HEK293 (cell line): ENCODE results near the gene WDR5B.
A peak's percentile ranks its signal among the peaks of the same experiment; 100 is the strongest.

Source experiments
- BCL11A ChIP-seq: fragments of 450-650 bp; formaldehyde crosslinking; IDR thresholded peaks from 2 replicates; pipeline ENCODE4 v1.5.1; 2016; ENCODE audit warnings: low read depth, missing biosample characterization, missing genetic modification characterization
- CTCF ChIP-seq: fragments of 450-650 bp; formaldehyde crosslinking; IDR thresholded peaks from 2 replicates; pipeline ENCODE4 v1.5.1; 2016; ENCODE audit warnings: missing biosample characterization, missing genetic modification characterization
- ZNF10 ChIP-seq: fragments of 450-650 bp; formaldehyde crosslinking; IDR thresholded peaks from 2 replicates; pipeline ENCODE4 v1.5.1; 2017; ENCODE audit warnings: missing biosample characterization, missing genetic modification characterization
- ZNF280D ChIP-seq: fragments of 450-650 bp; formaldehyde crosslinking; IDR thresholded peaks from 2 replicates; pipeline ENCODE4 v1.5.1; 2016; ENCODE audit warnings: missing biosample characterization, missing genetic modification characterization
- ZNF350 ChIP-seq: fragments of 450-650 bp; formaldehyde crosslinking; IDR thresholded peaks from 2 replicates; pipeline ENCODE4 v1.5.0; 2017; ENCODE audit warnings: missing biosample characterization, mild to moderate bottlenecking, missing genetic modification characterization

DNA sequence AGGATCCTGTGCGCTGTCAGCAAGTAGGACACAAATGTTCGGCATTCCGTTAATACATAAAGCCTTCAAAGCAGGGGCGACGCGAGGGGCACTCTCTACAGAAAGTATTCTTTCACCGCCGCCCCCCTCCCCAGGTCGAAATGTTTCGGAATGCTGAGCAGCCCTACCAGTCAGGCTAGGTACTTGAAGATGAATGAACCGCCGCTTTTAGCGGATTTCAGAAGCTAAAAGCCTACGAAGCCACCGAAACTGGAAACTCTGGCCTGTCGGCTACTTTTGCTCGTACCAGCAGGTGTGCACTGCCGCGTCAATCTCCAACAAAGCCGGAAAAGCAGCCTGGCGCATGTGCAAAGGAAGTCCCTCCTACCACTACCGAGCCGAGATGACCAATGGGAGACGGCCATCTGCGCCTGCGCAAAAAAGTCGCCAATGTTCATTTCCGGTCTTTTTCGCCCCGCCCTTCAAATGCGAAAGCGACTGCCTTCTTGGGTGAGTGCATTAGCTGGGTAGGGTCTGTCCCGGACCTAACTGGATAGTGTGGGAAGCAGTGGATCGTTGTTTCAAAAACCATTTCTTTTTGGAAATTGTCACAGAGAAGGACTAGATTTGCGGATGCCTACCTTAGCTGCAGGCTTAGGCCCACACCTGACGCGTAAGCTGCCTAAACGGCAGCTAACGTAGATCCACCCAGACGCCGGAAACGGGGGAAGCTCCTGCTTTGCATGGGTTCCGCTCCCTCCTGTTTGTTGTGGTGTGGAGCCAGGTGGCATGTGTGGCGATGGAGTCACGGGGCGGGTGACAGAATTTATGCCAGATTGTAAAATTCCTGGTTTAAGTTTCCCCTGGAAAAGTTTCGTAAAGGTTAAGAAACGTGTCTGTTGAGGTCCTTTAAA is at the start of gene WDR5B:
- TF ChIP-seq ZNF350 (tag by site-specific recombination) = no peak
- TF ChIP-seq ZNF10 (tag by site-specific recombination) = no peak
- no peak for TF ChIP-seq ZNF280D (tag by site-specific recombination)
- TF ChIP-seq BCL11A (tag by site-specific recombination) = no peak
- TF ChIP-seq CTCF (tag by site-specific recombination) = 0 out of 2 replicates have a peak, but pooled peaks have one; percentile 12
